Neuron (in vitro differentiated cells): ENCODE results near the gene SMCR8.

Experiments used
- H2AFZ ChIP-seq: one replicate; pipeline ENCODE4 v1.6.1; 2013; ENCODE audit warnings: low read depth, mild to moderate bottlenecking, inconsistent platforms, low read length, moderate library complexity
- H3K27me3 ChIP-seq: one replicate; pipeline ENCODE4 v1.6.1; 2013; ENCODE audit warnings: low read length; ENCODE audit not compliant: insufficient read depth
- H3K36me3 ChIP-seq: one replicate; pipeline ENCODE4 v1.6.1; 2013; ENCODE audit warnings: low read length; ENCODE audit not compliant: insufficient read depth
- H3K4me1 ChIP-seq: one replicate; pipeline ENCODE4 v1.6.1; 2013; ENCODE audit warnings: low read length; ENCODE audit not compliant: insufficient read depth
- H3K4me3 ChIP-seq: 2 replicates; pipeline ENCODE4 v1.5.1; 2013; ENCODE audit warnings: mild to moderate bottlenecking, low read length, moderate library complexity
- H3K9me3 ChIP-seq: one replicate; pipeline ENCODE4 v1.6.1; 2013; ENCODE audit warnings: low read length

The SMCR8 gene

GRCh38 chr17:18374216-18374615 is 59.1 kb downstream of the SMCR8 start:
- peaks cover 2% of the 10 kb centered on the region for H3K27me3 ChIP-seq
- H3K4me1 ChIP-seq = no peaks in the 10 kb centered on the region
- no peak overlapping the region for H3K4me3 ChIP-seq
- no peaks in the 10 kb centered on the region for H3K9me3 ChIP-seq
- no peaks in the 10 kb centered on the region for H3K36me3 ChIP-seq
- H2AFZ ChIP-seq = no peak overlapping the region
